ENCODE results near the gene DNTT. TPM values are rescaled to one million over a fixed set of nuclear protein-coding genes. Genes with fewer than 3 reads are reported as not detected.

DNTT gene
- total and polyA plus RNA-seq, 2 of the 13 experiments (the other 11 are each of a cell fraction or from before 2014, with no cell fraction given), result not detected

DNA sequence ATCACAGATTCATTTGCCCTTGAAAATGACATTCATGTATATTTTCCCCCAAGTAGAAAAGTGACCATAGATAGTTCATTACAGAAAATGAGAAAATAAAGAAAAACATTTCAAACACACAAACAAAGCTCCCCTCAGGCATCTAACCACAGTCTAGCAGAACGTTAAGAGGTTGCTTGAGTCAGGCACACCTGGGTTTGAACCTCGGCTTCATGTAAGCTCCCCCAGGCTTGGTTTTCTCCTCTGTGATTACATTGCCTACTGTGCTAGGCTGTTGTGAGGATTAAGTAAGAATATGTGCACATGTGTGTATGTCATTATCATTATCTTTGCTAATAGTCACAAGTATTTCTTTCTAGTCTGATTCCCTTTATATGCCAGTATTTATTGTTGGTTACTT, 9.1 kb downstream of the DNTT start (continued):
- TF ChIP-seq, protein P1, sequence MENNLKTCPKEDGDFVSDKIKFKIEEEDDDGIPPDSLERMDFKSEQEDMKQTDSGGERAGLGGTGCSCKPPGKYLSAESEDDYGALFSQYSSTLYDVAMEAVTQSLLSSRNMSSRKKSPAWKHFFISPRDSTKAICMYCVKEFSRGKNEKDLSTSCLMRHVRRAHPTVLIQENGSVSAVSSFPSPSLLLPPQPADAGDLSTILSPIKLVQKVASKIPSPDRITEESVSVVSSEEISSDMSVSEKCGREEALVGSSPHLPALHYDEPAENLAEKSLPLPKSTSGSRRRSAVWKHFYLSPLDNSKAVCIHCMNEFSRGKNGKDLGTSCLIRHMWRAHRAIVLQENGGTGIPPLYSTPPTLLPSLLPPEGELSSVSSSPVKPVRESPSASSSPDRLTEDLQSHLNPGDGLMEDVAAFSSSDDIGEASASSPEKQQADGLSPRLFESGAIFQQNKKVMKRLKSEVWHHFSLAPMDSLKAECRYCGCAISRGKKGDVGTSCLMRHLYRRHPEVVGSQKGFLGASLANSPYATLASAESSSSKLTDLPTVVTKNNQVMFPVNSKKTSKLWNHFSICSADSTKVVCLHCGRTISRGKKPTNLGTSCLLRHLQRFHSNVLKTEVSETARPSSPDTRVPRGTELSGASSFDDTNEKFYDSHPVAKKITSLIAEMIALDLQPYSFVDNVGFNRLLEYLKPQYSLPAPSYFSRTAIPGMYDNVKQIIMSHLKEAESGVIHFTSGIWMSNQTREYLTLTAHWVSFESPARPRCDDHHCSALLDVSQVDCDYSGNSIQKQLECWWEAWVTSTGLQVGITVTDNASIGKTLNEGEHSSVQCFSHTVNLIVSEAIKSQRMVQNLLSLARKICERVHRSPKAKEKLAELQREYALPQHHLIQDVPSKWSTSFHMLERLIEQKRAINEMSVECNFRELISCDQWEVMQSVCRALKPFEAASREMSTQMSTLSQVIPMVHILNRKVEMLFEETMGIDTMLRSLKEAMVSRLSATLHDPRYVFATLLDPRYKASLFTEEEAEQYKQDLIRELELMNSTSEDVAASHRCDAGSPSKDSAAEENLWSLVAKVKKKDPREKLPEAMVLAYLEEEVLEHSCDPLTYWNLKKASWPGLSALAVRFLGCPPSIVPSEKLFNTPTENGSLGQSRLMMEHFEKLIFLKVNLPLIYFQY (CRISPR knock-in tag; IDR thresholded peaks at IDR 0.05; ENCODE audit: borderline replicate concordance), result no peak

DNA sequence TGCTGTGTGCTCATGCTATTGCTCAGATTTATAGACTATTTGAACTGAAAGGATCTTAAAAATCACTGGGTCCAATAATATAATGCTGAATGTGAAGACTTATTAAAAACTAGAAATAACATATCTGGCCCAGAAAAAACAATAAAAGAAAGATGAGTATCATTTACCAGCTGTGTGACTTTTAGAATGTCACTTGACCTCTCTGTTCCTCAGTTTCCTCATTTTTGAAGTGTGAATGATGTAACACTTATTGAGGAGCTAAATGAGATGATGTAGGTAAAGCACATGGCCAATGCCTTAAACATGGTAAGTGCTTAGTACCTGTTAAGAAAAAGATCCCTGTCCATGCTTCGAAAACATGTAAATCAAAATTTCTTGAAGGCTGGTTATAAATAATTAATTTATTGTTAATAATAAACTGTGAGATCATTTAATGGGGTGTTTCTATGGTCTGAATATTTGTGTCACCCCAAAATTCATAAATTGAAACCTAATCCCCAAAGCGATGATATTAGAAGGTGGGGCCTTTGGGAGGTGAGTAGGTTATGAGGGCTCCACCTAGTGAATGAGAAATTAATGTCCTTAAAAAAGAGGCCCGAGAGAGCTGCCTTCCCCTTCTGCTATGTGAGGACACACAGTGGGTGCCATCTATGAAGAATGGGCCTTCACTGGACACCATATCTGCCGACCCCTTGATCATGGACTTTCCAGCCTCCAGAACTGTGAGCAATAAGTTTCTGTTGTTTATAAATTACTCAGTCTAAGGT, 13.0 kb downstream of the DNTT start:
- WGBS (ENCODE audit: low lambda C conversion rate), result 44% methylated on average over 4 of the region's 4 CpGs
- FAIRE-seq, result no peak
- DNase-seq (ENCODE audit: low spot score), result no peak
- Histone ChIP-seq H3K4me3 (replicated peaks in 1 of 3; ENCODE audit: insufficient read depth in 1 of 3, low read depth in 2 of 3, low read length in 3 of 3) (no peak overlapping the region), H3K9me3 (ENCODE audit: low read length) (no peaks in the 10 kb centered on the region), H3K27me3 (ENCODE audit: control insufficient read depth in 1 of 2, insufficient read depth in 2 of 2, low read length in 2 of 2) (0 out of 5 replicates have a peak, but pooled peaks cover 0 to 8% of the 10 kb centered on the region in 2 experiments), H3K4me2 (ENCODE audit: low read depth, low read length) (no peak overlapping the region), H4K20me1 (ENCODE audit: insufficient read depth, low read length) (no peaks in the 10 kb centered on the region), H3K79me2 (ENCODE audit: insufficient read depth, low read length) (no peaks in the 10 kb centered on the region), H3K36me3 (replicated peaks in 1 of 2; ENCODE audit: control insufficient read depth in 1 of 2, insufficient read depth in 2 of 2, low read length in 2 of 2) (no peaks in the 10 kb centered on the region), H3K4me1 (ENCODE audit: insufficient read depth, low read length) (no peaks in the 10 kb centered on the region), H3K9ac (ENCODE audit: insufficient read depth, low read depth, low read length) (no peak overlapping the region), H2AFZ (ENCODE audit: low read length) (no peak overlapping the region), H3K27ac (ENCODE audit: extremely low read length, insufficient read depth, low read length) (no peak overlapping the region)
- TF ChIP-seq ZNF768 (CRISPR knock-in tag; IDR thresholded peaks at IDR 0.05), result peak; percentile 26; the same call in 1 of the 2 replicates
- TF ChIP-seq, protein P2, sequence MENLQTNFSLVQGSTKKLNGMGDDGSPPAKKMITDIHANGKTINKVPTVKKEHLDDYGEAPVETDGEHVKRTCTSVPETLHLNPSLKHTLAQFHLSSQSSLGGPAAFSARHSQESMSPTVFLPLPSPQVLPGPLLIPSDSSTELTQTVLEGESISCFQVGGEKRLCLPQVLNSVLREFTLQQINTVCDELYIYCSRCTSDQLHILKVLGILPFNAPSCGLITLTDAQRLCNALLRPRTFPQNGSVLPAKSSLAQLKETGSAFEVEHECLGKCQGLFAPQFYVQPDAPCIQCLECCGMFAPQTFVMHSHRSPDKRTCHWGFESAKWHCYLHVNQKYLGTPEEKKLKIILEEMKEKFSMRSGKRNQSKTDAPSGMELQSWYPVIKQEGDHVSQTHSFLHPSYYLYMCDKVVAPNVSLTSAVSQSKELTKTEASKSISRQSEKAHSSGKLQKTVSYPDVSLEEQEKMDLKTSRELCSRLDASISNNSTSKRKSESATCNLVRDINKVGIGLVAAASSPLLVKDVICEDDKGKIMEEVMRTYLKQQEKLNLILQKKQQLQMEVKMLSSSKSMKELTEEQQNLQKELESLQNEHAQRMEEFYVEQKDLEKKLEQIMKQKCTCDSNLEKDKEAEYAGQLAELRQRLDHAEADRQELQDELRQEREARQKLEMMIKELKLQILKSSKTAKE (CRISPR knock-in tag; IDR thresholded peaks at IDR 0.05; ENCODE audit: borderline replicate concordance), result no peak
- ChIA-PET CTCF (ENCODE audit: low intra/inter-chr PET ratio, low total read pairs) (no interaction called here), POLR2A (no interaction called here)
- in situ Hi-C loops (cut with HindIII; ENCODE audit: extremely low pct_ligation_motif_present, low pct_unique_long_range_greater_than_20kb), result no loop called here
- intact Hi-C loops (cut with micrococcal nuclease; ENCODE audit: unreplicated experiment), result no loop called here
- BruUV-seq (replicated peaks), result no TSS peak
- ATAC-seq, result no peak
